HTR-8/SVneo (cell line): Measurements from ENCODE around the gene ATP6V1B1.

Experiments
- DNase-seq: peaks from one replicate; pipeline ENCODE4 v3.0.0; 2011; ENCODE audit warnings: low spot score, mixed read lengths; ENCODE audit not compliant: insufficient read length
- FAIRE-seq: peaks from 2 replicates; lab custom pipeline; 2011; peaks lifted over from hg19 to GRCh38; lab: Jason Lieb, UNC

Gene ATP6V1B1

DNA sequence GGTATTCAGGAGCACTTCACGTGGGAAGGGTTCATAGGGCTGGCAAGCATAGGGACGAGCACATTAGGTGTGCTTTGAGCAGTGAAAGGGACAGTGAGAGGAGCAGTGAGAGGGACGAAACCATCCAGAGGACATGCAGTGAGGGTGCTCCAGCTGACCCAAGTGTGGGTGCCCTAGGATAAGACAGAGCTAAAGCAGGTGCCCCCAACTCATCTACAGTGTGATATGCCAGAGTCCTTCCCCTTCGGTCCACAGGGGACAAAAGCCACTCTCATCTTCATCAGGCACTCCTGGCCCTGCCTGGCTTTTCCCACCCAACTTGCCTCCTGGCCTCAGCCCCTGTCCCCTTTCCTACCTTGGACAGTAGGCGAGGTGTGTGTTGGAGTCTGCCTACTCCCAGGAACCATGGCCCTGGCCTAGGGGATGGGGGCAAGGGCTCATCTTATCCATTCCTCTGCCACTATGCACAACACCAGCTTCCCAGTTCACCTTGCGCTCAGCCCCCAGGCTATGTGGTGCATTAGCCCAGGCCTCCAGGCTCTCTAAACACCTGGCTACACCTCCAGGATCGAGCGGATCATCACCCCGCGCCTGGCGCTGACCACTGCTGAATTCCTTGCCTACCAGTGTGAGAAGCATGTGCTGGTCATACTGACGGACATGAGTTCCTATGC lies 26.6 kb downstream of the ATP6V1B1 start:
- FAIRE-seq (no peak), DNase-seq (no peak)

DNA sequence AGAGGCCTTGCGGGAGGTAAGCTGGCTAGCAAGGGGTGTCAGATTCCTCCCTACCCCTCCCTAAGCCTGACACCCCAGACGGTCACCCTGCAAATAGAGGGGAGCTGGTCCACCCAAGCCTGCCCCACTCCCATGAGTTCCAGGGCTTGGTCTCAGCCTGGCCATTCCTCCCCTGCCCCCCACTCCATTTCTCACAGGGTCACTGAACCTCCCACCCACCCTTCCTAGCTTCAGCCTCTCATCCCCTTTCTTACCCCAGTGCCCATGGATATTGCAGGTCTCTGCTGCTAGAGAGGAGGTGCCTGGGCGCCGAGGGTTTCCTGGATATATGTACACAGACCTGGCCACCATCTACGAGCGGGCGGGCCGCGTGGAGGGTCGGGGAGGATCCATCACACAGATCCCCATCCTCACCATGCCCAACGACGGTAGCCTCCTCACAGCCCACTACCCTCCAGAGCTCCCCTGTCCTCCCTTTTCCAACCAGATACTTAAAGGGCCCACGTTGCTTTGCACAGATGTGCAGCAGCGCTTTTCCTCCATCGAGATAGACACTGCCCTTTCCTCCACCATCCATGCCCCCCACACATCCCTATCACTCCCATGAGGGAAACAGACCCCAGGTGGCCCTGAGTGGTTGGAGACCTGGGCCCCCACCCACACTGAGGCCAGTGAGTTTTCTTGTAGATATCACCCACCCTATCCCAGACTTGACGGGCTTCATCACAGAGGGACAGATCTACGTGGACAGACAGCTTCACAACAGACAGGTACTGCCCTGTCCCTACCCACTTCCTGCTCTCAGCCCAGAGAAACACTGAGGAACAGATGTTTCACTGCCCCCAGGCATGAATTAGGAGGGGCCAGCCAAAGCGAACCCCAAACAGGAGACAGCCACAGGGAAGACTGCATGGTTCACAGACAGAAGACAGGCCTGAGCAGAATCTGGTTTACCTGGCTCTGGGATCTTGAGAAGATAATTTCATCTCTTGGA lies 27.5 kb downstream of the ATP6V1B1 start:
- DNase-seq: no peak
- FAIRE-seq: no peak

DNA sequence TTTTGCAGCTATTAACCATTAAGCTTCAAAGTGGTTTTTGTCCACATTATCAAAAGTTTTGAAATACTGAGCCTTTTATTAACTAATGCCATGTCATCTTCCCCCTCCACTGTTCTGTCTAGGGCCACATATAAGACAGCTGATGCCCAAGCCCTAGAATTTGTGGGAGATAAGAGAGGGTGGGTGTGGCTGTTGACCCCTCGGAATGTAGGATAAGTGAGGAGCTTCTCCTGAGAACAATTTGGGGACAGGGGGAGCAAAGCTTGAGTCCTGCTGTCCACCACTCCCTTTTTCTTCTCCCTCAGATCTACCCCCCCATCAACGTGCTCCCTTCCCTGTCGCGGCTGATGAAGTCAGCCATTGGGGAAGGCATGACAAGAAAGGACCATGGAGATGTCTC lies 28.4 kb downstream of the ATP6V1B1 start:
- no peak for FAIRE-seq
- DNase-seq: no peak

DNA sequence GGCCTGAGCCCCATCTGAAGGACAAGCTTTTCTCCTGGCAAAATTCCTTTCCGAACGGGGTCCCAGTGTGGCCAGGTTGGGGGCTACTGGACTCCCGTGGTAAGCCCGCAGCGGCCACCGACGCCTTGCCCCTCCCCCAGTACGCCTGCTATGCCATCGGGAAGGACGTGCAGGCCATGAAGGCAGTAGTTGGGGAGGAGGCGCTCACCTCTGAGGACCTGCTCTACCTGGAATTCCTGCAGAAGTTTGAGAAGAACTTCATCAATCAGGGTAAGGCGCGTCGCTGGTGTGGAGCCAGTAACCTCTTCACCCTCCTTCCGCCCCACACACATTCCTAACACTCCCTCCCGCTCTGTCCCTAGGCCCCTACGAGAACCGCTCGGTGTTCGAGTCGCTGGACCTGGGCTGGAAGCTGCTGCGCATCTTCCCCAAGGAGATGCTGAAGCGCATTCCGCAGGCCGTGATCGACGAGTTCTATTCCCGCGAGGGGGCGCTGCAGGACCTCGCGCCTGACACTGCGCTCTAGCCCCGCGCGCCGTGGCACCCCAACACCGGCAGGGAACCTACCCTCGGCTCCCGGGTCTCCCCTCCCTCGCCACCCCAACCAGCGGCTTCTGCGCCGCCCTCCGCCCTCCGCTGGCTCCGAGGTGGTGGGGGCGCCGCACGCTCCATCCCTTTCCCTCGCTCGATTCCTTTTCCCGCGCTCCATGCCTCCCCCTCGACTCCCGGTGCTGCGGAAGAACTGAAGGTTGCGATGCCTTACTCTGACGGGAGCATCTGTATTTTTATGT lies 29.1 kb downstream of the ATP6V1B1 start:
- peak; percentile 79 for DNase-seq
- peak; percentile 98 for FAIRE-seq

DNA sequence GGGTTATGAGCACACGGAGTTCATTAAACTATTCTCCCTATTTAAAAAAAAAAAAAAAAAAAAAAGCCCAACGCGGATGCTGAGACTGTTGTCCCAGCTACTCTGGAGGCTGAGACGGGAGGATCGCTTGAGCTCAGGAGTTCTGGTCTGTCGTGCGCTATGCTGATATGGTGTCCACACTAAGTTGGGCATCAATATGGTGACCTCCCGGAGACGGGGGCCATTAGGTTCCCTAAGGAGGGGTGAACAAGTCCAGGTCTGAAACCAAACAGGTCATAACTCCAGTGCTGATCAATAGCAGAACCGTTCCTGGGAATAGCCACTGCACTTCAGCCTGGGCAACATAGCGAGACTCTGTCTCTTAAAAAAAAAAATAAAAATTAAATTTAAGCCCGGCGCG lies 29.8 kb downstream of the ATP6V1B1 start:
- FAIRE-seq (no peak), DNase-seq (no peak)

DNA sequence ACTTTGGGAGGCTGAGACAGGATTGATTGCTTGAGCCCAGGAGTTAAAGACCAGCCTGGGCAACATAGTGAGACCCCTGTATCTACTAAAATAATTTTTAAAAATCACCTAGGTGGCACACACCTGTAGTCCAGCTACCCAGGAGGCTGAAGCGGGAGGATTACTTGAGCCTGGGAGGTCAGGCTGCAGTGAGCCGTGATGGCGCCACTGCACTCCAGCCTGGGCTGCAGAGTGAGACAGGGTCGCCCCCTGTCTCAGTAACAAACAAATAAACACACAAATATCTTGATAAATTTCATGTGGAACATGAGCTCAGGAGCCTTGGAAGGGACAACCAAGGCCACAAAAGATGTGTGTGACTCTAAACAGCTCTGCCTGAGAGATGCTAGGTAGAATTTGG lies 31.0 kb downstream of the ATP6V1B1 start:
- no peak for FAIRE-seq
- no peak for DNase-seq

DNA sequence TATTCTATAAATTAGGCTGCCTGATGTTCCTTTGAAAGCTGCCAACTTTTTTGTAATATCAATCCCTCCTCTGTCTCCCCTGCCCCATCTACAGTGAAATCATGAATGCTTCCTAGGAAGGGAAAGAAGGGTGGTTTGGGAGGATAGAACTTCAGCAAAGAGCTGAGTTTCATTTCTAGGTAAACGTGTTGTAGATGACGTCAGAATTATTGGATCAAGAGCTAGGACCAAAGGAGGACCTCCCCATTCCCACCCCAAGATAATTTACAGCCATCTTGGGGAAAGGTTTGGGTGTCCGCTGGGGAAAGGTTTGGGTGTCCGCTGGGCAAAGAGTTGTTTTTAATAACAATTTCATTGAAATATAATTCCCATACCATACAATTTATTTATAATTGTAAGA lies 31.5 kb downstream of the ATP6V1B1 start:
- no peak for FAIRE-seq
- DNase-seq: no peak

DNA sequence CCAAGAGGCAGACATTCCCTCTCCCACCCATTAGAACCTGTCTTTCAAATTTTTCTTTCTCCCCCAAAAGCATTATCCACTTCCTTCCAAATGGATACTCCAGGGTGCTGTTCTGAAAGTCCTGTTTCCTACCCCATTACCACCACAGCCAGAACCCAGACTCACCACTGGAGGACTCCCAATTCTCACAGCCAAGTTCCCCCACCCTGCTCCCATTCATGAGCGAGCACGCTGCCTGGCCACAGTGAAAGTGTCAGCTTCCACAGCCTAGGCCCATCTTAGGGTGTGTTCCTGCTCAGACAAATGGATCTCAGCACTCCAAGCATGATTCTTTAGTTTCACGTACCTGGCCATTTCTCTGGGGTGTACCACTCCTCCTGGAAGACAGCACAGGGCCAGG lies 38.9 kb downstream of the ATP6V1B1 start:
- FAIRE-seq: no peak
- no peak for DNase-seq

DNA sequence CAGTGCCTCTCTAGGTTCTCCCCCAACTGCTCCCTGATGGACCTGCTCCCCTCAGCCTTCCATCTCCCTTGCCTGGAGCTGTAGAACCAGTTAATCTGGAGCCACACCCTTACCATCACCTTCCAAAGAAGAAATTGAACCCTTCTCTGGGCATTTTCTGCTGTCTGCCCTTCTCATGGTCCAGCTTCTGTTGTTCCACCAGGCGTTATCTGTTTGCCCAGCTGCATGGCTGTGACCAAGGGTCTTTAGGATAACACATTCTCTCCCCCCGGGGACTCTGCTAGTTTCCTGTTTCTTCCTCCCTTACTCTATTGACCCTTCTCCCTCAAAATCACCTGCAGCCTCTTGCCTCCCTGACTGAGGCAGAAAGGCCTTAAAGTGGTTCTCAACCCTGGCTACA lies 39.5 kb downstream of the ATP6V1B1 start:
- FAIRE-seq (no peak), DNase-seq (no peak)

DNA sequence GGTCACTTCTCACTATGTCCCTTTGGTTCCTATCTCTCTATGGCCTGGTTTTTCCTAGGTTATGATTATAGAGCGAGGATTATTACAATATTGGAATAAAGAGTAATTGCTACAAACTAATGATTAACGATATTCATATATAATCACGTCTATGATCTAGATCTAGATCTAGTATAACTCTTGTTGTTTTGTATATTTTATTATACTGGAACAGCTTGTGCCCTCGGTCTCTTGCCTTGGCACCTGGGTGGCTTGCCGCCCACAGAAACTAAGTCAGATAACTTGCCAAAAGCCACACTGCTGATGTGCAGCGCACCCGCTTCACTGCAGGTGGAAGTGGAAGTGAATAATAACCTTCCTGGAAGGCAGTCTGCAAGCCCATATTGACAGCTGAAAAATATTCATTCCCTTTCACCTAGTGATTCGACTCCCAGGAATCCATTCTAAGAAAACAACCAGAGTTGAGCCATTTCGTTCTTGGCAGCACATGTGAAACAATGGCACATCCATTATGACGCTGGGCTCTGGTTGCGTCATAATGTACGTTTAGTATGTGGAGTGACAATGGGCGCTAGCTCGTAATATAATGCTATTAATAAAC lies 42.0 kb downstream of the ATP6V1B1 start:
- DNase-seq (no peak), FAIRE-seq (peak; percentile 33)

DNA sequence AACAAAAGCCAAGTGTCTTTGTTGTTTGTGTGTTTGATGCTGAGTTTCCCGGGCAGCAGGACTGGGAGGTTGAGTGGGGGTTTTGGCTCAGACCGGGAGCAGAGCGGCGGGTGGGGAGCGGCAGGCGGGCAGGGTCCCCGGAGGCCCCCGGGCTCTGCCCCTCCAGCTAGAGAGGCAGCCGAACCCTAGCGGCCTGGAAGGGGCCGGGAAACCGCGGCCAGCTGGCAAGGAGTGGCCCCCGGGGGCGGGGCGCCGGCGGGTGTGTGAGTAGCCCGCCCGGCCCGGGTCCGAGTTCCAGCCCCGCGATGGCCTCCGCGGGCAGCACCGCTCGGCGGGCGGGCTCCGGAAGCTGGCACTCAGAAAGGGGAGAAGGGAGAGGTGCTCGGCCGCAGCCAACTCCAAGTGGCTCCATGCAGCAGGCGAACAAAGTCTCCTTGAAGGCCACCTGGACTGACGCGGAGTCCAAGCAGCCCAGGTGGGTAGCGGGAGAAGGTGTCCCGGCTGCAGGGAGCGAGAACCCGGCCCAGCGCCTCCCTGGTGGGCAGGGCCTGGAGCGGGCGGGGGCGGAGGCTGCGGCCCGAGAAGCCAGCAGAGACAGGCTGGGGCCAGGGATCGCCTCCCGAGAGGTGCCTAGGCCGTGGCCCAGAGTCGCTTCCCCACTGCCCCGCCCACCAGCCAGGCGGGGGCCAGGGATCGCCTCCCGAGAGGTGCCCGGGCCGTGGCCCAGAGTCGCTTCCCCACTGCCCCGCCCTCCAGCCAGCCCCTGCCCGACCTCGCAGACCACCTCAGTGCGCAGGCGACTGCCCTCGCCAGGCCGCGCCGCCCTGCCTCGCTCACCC lies 42.9 kb downstream of the ATP6V1B1 start, which contains the start of gene ANKRD53:
Gene ANKRD53, plus strand, starts transcription at position 290 of the 839 bp plus-strand sequence. Its CDS starts 16 bp downstream, at position 306.
- FAIRE-seq (peak; percentile 49), DNase-seq (no peak)

DNA sequence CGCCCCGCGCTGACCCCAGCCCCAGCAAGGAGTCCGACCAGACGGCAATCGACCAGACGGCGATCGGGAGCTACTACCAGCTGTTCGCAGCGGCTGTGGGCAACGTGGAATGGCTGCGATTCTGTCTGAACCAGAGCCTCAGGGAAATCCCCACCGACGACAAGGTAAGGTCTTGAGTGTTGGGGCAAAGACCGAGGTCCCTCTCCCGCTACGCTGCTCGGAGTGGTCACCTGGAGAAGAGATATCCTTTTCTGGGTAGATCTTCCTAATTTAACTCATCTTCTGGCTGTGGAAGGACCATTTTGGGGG lies 43.4 kb downstream of the ATP6V1B1 start:
- FAIRE-seq: no peak
- DNase-seq: no peak

DNA sequence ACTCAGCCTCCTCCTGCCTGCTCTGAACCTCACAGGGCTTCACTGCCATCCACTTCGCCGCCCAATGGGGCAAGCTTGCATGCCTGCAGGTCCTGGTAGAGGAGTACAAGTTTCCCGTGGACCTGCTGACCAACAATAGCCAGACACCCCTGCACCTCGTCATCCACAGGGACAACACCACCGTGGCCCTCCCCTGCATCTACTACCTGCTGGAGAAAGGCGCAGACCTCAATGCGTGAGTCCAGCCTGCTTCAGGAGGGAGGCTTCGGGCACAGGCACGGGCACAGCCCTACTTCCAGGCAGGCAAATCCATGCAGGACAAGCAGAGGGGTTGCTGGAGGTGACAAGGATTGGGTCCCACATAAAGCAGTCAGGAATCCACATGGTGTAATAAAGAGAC lies 43.9 kb downstream of the ATP6V1B1 start:
- no peak for DNase-seq
- FAIRE-seq: peak; percentile 31

DNA sequence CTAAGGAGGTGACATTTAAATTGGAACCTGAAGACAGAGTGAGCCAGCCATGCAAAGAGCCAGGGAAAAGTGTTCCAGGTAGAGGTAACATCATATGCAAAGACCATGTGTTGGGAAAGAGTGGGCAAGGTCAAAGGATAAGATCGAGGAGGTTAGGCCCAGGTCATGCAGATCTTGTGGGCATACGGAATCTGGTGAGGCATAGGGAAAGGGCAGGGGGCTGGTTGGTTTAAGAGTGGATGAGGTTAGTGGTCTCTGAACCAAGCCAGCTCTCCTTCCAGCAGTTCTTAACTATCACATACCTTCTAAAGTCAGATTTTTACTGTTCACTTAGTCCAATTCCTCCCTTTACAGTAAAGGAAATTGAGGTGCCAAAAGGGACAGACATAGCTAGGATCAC lies 45.7 kb downstream of the ATP6V1B1 start:
- FAIRE-seq (no peak), DNase-seq (no peak)

DNA sequence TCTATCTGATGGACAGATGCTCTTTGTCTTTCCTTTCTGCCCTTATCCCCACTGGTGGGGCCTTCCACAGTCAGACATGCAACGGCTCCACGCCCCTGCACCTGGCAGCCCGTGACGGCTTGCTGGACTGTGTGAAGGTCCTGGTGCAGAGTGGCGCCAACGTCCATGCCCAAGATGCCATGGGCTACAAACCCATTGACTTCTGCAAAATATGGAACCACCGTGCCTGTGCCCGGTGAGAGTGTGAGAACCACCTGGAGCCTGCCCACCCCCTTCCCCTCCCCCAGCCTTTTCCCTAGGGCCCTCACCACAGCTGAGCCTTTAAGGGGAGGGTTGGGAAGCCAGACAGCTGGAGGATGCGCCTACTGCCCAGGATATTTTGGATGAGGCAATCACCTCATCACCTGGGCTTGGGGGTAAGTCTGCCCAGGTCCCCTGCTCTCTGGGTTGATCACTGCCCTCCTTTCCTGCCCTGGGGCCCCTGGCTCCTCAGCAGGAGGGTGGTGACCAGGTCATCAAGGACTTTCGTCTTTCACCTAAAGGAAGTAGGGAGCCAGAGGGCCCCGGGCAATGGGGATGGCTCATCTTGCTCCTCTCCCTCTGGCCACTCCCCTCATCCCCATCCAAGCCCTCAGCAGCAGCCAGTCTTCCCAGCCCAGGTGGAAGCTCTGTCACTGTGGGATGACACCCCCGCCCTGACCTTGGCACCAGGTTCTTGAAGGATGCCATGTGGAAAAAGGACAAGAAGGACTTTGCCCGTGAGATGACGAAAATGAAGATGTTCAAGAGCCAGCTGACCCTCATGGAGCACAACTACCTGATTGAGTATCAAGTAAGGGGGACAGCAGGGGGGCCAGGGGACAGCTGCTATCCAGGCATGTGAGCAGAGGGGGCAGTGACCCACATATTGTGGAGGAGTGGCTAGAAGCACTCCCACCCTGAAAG lies 46.4 kb downstream of the ATP6V1B1 start:
- DNase-seq (no peak), FAIRE-seq (no peak)

DNA sequence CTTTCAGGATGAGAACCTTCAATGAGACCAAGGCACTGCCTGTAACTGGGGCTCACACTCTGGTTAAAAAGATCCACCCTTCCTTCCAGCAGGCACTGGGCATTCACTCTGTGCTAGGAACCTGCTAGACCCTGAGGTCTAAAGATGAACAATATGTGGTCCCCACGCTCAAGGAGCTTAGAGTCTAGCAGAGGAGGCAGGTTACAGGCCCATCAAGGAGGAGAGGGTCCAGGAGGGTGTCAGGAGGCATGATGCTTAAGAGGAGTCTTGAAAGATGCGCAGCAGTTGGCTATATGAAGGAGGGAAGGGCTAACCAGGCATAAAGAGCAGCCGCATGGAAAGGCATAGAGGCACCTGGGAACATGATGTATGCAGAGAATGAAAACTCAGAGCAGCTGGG lies 47.3 kb downstream of the ATP6V1B1 start:
- DNase-seq (no peak), FAIRE-seq (no peak)

DNA sequence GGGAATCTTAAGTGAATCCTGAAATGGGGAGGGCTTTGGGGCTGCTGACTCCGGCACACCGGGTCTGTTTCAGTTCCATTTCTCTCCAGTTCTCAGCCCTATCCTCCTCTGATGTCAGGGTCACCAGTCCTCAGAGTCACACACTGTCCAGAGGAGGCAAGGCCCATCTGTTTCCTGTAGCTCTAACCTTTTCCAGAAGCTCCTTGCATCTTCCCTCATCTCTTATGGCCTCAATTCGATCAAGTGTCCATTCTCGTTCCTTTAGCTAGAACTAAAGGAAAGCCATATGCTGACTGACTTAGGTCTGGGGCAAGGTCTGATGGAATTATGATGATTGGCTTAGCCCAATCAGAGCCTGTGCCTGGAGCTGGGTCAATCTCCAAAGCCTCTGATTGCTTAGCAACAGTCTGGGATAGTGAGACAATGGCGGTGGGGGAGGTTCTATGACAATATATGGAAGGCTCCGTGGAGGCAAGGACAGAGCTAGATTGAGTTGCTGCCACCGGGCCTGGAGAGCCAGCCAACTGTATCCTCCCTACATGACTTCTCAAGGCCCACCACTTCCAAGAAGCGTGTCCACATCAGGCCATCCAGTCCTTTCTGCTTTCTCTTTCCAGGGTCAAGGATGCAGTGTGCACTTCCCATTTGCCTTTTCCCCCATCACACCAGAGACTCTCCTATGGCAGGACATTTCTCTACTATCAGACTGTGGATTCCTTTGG lies 48.0 kb downstream of the ATP6V1B1 start:
- FAIRE-seq: no peak
- DNase-seq: no peak

DNA sequence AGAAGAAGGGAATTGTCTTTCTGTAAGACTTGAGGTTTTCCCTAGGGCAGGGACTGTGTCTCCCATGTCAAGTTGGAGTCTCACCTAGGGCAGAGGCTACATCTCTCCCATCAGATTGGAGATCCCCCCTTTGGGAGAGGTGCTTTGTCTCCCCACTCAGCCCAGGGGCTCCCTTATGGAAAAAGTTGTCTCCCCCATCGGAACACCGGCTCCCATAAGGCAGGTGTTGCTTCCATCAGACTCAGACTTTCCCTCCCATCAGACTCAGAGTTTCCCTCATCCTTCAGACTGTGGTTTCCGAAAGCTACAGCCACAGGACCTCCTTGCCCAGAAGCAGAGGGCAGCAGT lies 48.5 kb downstream of the ATP6V1B1 start:
- no peak for DNase-seq

More for the DNA sequence above, 48.5 kb downstream of the ATP6V1B1 start:
- FAIRE-seq: no peak
